Activated T-cell treated with anti-CD3 and anti-CD28 coated beads for 1 hour (primary cell): ENCODE data around the gene SLC22A6.

Experiments used
- DNase-seq: peaks from one replicate; pipeline ENCODE4 v3.0.0-alpha.2; 2020; ENCODE audit warnings: low read depth

SLC22A6 gene

GRCh38 chr11:62931499-62932278 is 53.1 kb downstream of the SLC22A6 start:
- DNase-seq, result no peak

GRCh38 chr11:62930666-62931065 is 54.1 kb downstream of the SLC22A6 start:
- DNase-seq, result no peak

- DNase-seq, result no peak
Measured at GRCh38 chr11:62930157-62930556, 54.6 kb downstream of the SLC22A6 start.

GRCh38 chr11:62928011-62928410 is 56.8 kb downstream of the SLC22A6 start:
- DNase-seq, result no peak

GRCh38 chr11:62926680-62927455 is 57.9 kb downstream of the SLC22A6 start:
- DNase-seq, result no peak
